B cell (primary cell): ENCODE results near the gene RTN4RL2. TPM values are rescaled to one million over a fixed set of nuclear protein-coding genes. Genes with fewer than 3 reads are reported as not detected.

ENCODE experiments used
- ATAC-seq: fragments of 200-7000 bp; cut with Tn5 transposase; one replicate; pipeline ENCODE4 v1.10.0; 2021; ENCODE audit warnings: low read depth, mild to moderate bottlenecking, moderate number of reproducible peaks, moderate library complexity
- CTCF ChIA-PET: fragments of 350-600 bp; sonication (Branson Sonifier 250); formaldehyde crosslinking; loops from one replicate; lab custom pipeline; 2021; ENCODE audit warnings: antibody characterized with exemption, inconsistent platforms; lab: Charles Lee
- POLR2A ChIA-PET: fragments of 350-600 bp; sonication (Branson Sonifier 250); formaldehyde crosslinking; loops from one replicate; lab custom pipeline; 2021; ENCODE audit warnings: antibody characterized with exemption; lab: Charles Lee
- DNase-seq: peaks from one replicate; pipeline ENCODE4 v3.0.0; 2013
- H2AFZ ChIP-seq: 2 replicates; pipeline ENCODE4 v1.6.1; 2012; ENCODE audit warnings: mild to moderate bottlenecking, low read depth, low read length; ENCODE audit not compliant: insufficient read depth, poor library complexity, severe bottlenecking
- H3K27ac ChIP-seq, 2 donors: 1 replicate in 1 of 2; 2 replicates in 1 of 2; pipeline ENCODE4 v1.5.1; 2012 to 2013; ENCODE audit warnings: low read length in 2 of 2, mild to moderate bottlenecking in 2 of 2, moderate library complexity in 1 of 2
- H3K27me3 ChIP-seq, 4 experiments: fragments of 200-600 bp in 1 of 4; sonication (generic) in 1 of 4; replicated peaks in 1 of 4; 1 replicate in 2 of 4; 2 replicates in 2 of 4; pipeline versions ENCODE4 v1.6.1 to v1.7.0; 2013 to 2016; ENCODE audit warnings: low read length in 3 of 4, mild to moderate bottlenecking in 2 of 4, mixed read lengths in 1 of 4, moderate library complexity in 1 of 4; ENCODE audit not compliant: insufficient read depth in 4 of 4, control insufficient read depth in 3 of 4; ENCODE audit errors: control extremely low read depth in 1 of 4
- H3K36me3 ChIP-seq, 2 experiments: replicated peaks in 1 of 2; 1 replicate in 1 of 2; 2 replicates in 1 of 2; pipeline versions ENCODE4 v1.6.1 to v1.7.1; 2013; ENCODE audit warnings: low read length in 1 of 2; ENCODE audit not compliant: insufficient read depth in 2 of 2, control insufficient read depth in 1 of 2; ENCODE audit errors: control extremely low read depth in 1 of 2, extremely low read depth in 1 of 2
- H3K4me1 ChIP-seq, 2 donors: fragments of 200-600 bp in 1 of 2; sonication (generic) in 1 of 2; 1 replicate in 1 of 2; 2 replicates in 1 of 2; pipeline versions ENCODE4 v1.5.1 to v1.6.1; 2013 to 2017; ENCODE audit warnings: low read length in 2 of 2; ENCODE audit not compliant: control insufficient read depth in 2 of 2, insufficient read depth in 2 of 2
- H3K4me2 ChIP-seq: replicated peaks from 2 replicates; pipeline ENCODE3; 2012; ENCODE audit warnings: mild to moderate bottlenecking, low read depth, low read length; ENCODE audit not compliant: poor library complexity, severe bottlenecking
- H3K4me3 ChIP-seq, 5 experiments: fragments of 200-600 bp in 1 of 5; sonication (generic) in 1 of 5; 1 replicate in 3 of 5; 2 replicates in 2 of 5; pipeline versions ENCODE4 v1.5.1 to v1.7.0; 2011 to 2016; ENCODE audit warnings: low read length in 4 of 5, mild to moderate bottlenecking in 4 of 5, low read depth in 2 of 5, control low read depth in 1 of 5, moderate library complexity in 1 of 5; ENCODE audit not compliant: insufficient read depth in 1 of 5; ENCODE audit errors: control extremely low read depth in 1 of 5, extremely low read depth in 1 of 5
- H3K79me2 ChIP-seq: fragments of 200-600 bp; sonication (generic); one replicate; pipeline ENCODE4 v1.6.0; 2016; ENCODE audit warnings: low read length; ENCODE audit not compliant: control insufficient read depth, insufficient read depth
- H3K9ac ChIP-seq: fragments of 200-600 bp; sonication (generic); 2 replicates; pipeline ENCODE4 v1.6.1; 2017; ENCODE audit warnings: mild to moderate bottlenecking, low read length, moderate library complexity
- H3K9me3 ChIP-seq, 3 donors: one replicate each; pipeline versions ENCODE4 v1.6.1 to v1.7.1; 2013; ENCODE audit warnings: low read length in 2 of 3; ENCODE audit not compliant: control insufficient read depth in 2 of 3, insufficient read depth in 1 of 3; ENCODE audit errors: control extremely low read depth in 1 of 3
- H4K20me1 ChIP-seq: 2 replicates; pipeline ENCODE4 v1.6.0; 2012; ENCODE audit warnings: mild to moderate bottlenecking, low read length; ENCODE audit not compliant: insufficient read depth, control insufficient read depth, poor library complexity, severe bottlenecking
- H3K27ac Mint-ChIP-seq: one replicate; pipeline ENCODE4 v1.8.0; 2021; ENCODE audit warnings: mixed read lengths
- H3K27me3 Mint-ChIP-seq: one replicate; pipeline ENCODE4 v1.8.0; 2021; ENCODE audit warnings: mixed read lengths
- H3K4me1 Mint-ChIP-seq: one replicate; pipeline ENCODE4 v1.8.0; 2021; ENCODE audit warnings: mixed read lengths
- H3K4me3 Mint-ChIP-seq: one replicate; pipeline ENCODE4 v1.8.0; 2021; ENCODE audit warnings: mixed read lengths
- H3K9me3 Mint-ChIP-seq: one replicate; pipeline ENCODE4 v1.8.0; 2022; ENCODE audit warnings: mixed read lengths; ENCODE audit not compliant: insufficient read depth
- CTCF ChIP-seq: fragments of 200-600 bp; IDR thresholded peaks from one replicate; pipeline ENCODE4 v1.8.0; 2022; ENCODE audit warnings: antibody characterized with exemption, mild to moderate bottlenecking
- EZH2 ChIP-seq: IDR thresholded peaks from 2 replicates; pipeline ENCODE4 v1.6.1; 2012; ENCODE audit warnings: borderline replicate concordance, low read depth, mild to moderate bottlenecking, moderate library complexity, low read length; ENCODE audit not compliant: insufficient read depth, poor library complexity, severe bottlenecking
- WGBS: methylation state at CpG from one replicate; pipeline ENCODE4 v1.1.5; 2013; ENCODE audit warnings: missing lambda C conversion rate; ENCODE audit not compliant: insufficient coverage; 5-methylcytosine and 5-hydroxymethylcytosine counted together
- intact Hi-C: fragments of 100-400 bp; cut with micrococcal nuclease; formaldehyde crosslinking; loops from one replicate; pipeline ENCODE4 v1.10.0; 2022
- polyA plus RNA-seq: library from polyadenylated mRNA; depleted of rRNA; stranded (reverse); fragments of >200 nt; gene quantifications from 2 replicates; pipeline ENCODE4 v1.2.3, GENCODE V29; 2012
- total RNA-seq, 2 donors: library from RNA; stranded (reverse); fragments of 120-200 nt in 1 of 2; gene quantifications; 1 replicate in 1 of 2; 2 replicates in 1 of 2; pipeline versions ENCODE4 v1.2.3 to v1.2.4, GENCODE V29; 2013 to 2022

Gene RTN4RL2
- total and polyA plus RNA-seq, 2 donors (not counting 1 experiment from before 2014, with no cell fraction given) = 0.12 to 0.13 TPM

DNA sequence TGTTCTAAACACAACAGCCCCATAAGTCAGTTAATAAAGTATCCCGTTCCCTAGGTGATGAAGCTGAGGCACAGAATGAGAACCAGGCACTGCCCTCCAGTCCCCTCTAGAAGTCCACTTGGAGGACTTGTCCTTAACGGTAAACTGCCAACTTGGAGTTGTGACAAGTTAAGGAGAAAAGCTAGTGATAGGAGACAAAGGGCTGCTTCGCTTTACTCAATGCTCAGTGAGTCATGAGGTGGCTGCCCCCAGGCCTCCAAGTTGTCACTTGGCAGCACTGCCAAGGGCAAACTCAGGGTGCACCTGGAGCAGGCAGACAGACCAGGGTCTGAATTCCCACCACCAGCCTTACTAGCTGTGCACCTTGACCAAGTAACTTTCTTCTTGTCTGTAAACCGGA is 41.6 kb downstream of the RTN4RL2 start:
- no peak overlapping the region for H2AFZ ChIP-seq
- no peaks in the 10 kb centered on the region for H3K79me2 ChIP-seq
- H3K9ac ChIP-seq = no peak overlapping the region
- no peak overlapping the region for H3K27ac ChIP-seq
- no peak overlapping the region for H3K27ac Mint-ChIP-seq
- 100% methylated on average over 3 of the region's 4 CpGs for WGBS
- no peak for DNase-seq
- H3K4me2 ChIP-seq = no peak overlapping the region
- no peaks in the 10 kb centered on the region for H3K9me3 Mint-ChIP-seq
- TF ChIP-seq CTCF (no peak), EZH2 (no peak)
- ATAC-seq = no peak
- peaks cover 0 to 4% (median 0%) of the 10 kb centered on the region in 3 donors for H3K9me3 ChIP-seq
- peaks cover 0 to 6% of the 10 kb centered on the region in 2 donors for H3K4me1 ChIP-seq
- H3K27me3 Mint-ChIP-seq = no peaks in the 10 kb centered on the region
- H3K4me3 Mint-ChIP-seq = no peak overlapping the region
- no peaks in the 10 kb centered on the region for H3K27me3 ChIP-seq
- H3K4me3 ChIP-seq = no peak overlapping the region
- peaks cover 0 to 3% of the 10 kb centered on the region in 2 experiments for H3K36me3 ChIP-seq
- CTCF ChIA-PET = interaction anchor here (1.1 to 7.6 kb wide), 4 partner anchors 8 to 44 kb away, joined by 3 to 34 read pairs (median 14); no protein-coding TSS in a partner anchor
- H4K20me1 ChIP-seq = no peaks in the 10 kb centered on the region
- intact Hi-C loops = no loop called here
- peaks cover 6% of the 10 kb centered on the region for H3K4me1 Mint-ChIP-seq
- POLR2A ChIA-PET = no interaction called here

GRCh38 chr11:57502376-57502775 is 42.0 kb downstream of the RTN4RL2 start:
- no peak for TF ChIP-seq EZH2
- no peak for TF ChIP-seq CTCF
- Histone ChIP-seq H3K4me3 (no peak overlapping the region), H3K36me3 (peaks cover 0 to under 1% of the 10 kb centered on the region in 2 experiments), H3K27ac (no peak overlapping the region), H3K9ac (no peak overlapping the region), H3K9me3 (peaks cover 0 to 4% (median 0%) of the 10 kb centered on the region in 3 donors), H4K20me1 (no peaks in the 10 kb centered on the region), H3K79me2 (no peaks in the 10 kb centered on the region), H2AFZ (no peak overlapping the region), H3K4me2 (no peak overlapping the region), H3K27me3 (no peaks in the 10 kb centered on the region), H3K4me1 (peaks cover 0 to 6% of the 10 kb centered on the region in 2 donors)
- Mint-ChIP-seq H3K4me3 (no peak overlapping the region), H3K9me3 (no peaks in the 10 kb centered on the region), H3K27me3 (no peaks in the 10 kb centered on the region), H3K4me1 (peaks cover 6% of the 10 kb centered on the region), H3K27ac (no peak overlapping the region)
- CTCF ChIA-PET = interaction anchor here (2.4 to 7.6 kb wide), 3 partner anchors 9 to 44 kb away, joined by 12 to 34 read pairs (median 17); no protein-coding TSS in a partner anchor
- POLR2A ChIA-PET = no interaction called here
- intact Hi-C loops = no loop called here
- DNase-seq (no peak), ATAC-seq (no peak)
- 91% methylated on average over 1 of the region's 3 CpGs for WGBS
